CD8-positive, alpha-beta memory T cell (primary cell): ENCODE results near the gene LYPD8. TPM values are rescaled to one million over a fixed set of nuclear protein-coding genes. Genes with fewer than 3 reads are reported as not detected.

Experiments used
- CTCF ChIA-PET: fragments of 350-600 bp; sonication (Branson Sonifier 250); formaldehyde crosslinking; loops from one replicate; lab custom pipeline; 2021; ENCODE audit warnings: antibody characterized with exemption; lab: Charles Lee
- POLR2A ChIA-PET: fragments of 350-600 bp; sonication (Branson Sonifier 250); formaldehyde crosslinking; loops from one replicate; lab custom pipeline; 2021; ENCODE audit warnings: antibody characterized with exemption; lab: Charles Lee
- DNase-seq, 5 donors: peaks; one replicate each; pipeline versions ENCODE4 v3.0.0 to v3.0.0-alpha.2; 2020 to 2022; ENCODE audit warnings: mixed read lengths in 1 of 5
- H3K27ac ChIP-seq: one replicate; pipeline ENCODE4 v1.7.0; 2013; ENCODE audit warnings: low read depth, mild to moderate bottlenecking, low read length, moderate library complexity
- H3K27me3 ChIP-seq: 2 replicates; pipeline ENCODE4 v1.7.0; 2013; ENCODE audit warnings: low read length, mild to moderate bottlenecking; ENCODE audit not compliant: insufficient read depth, poor library complexity, severe bottlenecking
- H3K36me3 ChIP-seq: 2 replicates; pipeline ENCODE4 v1.7.0; 2013; ENCODE audit warnings: mild to moderate bottlenecking, low read length, moderate library complexity; ENCODE audit not compliant: insufficient read depth
- H3K4me1 ChIP-seq: 2 replicates; pipeline ENCODE4 v1.7.0; 2013; ENCODE audit warnings: mild to moderate bottlenecking, low read length, moderate library complexity; ENCODE audit not compliant: insufficient read depth
- H3K4me3 ChIP-seq: 2 replicates; pipeline ENCODE4 v1.7.0; 2013; ENCODE audit warnings: mild to moderate bottlenecking, low read length
- H3K9me3 ChIP-seq: 2 replicates; pipeline ENCODE4 v1.7.0; 2013; ENCODE audit warnings: mild to moderate bottlenecking, low read length
- H3K27ac Mint-ChIP-seq, 8 donors: one replicate each; pipeline ENCODE4 v1.8.0; 2020 to 2021; ENCODE audit warnings: mixed read lengths in 8 of 8, mild to moderate bottlenecking in 6 of 8, inconsistent platforms in 3 of 8, moderate library complexity in 3 of 8
- H3K27me3 Mint-ChIP-seq, 2 donors: one replicate each; pipeline ENCODE4 v1.8.0; 2020 to 2021; ENCODE audit warnings: mixed read lengths in 2 of 2, mild to moderate bottlenecking in 1 of 2, moderate library complexity in 1 of 2
- H3K36me3 Mint-ChIP-seq, 3 donors: one replicate each; pipeline ENCODE4 v1.8.0; 2020 to 2021; ENCODE audit warnings: mixed read lengths in 3 of 3, inconsistent platforms in 1 of 3, mild to moderate bottlenecking in 1 of 3
- H3K4me1 Mint-ChIP-seq, 3 donors: one replicate each; pipeline ENCODE4 v1.8.0; 2020 to 2021; ENCODE audit warnings: mixed read lengths in 3 of 3, inconsistent platforms in 1 of 3, mild to moderate bottlenecking in 1 of 3
- H3K4me3 Mint-ChIP-seq, 7 donors: one replicate each; pipeline ENCODE4 v1.8.0; 2020 to 2021; ENCODE audit warnings: mixed read lengths in 7 of 7, mild to moderate bottlenecking in 6 of 7, moderate library complexity in 4 of 7, inconsistent platforms in 2 of 7
- H3K9me3 Mint-ChIP-seq, 5 donors: one replicate each; pipeline ENCODE4 v1.8.0; 2020 to 2022; ENCODE audit warnings: mixed read lengths in 5 of 5, mild to moderate bottlenecking in 3 of 5, moderate library complexity in 2 of 5, inconsistent platforms in 1 of 5
- polyA plus RNA-seq: library from polyadenylated mRNA; unstranded; fragments of 300-500 nt; fragmentation: Illumina TruSeq; gene quantifications from one replicate; pipeline ENCODE4 v1.2.3, GENCODE V29; 2021
- total RNA-seq, 2 experiments: library from RNA; stranded (reverse); gene quantifications; one replicate each; pipeline ENCODE4 v1.2.3, GENCODE V29; 2021

The LYPD8 gene
- total and polyA plus RNA-seq, 3 experiments from 2014 or later: not detected

GRCh38 chr1:248710305-248710900, 45.2 kb downstream of the LYPD8 start:
- Histone ChIP-seq H3K27me3 (no peaks in the 10 kb centered on the region), H3K9me3 (no peaks in the 10 kb centered on the region), H3K27ac (no peak overlapping the region), H3K36me3 (no peaks in the 10 kb centered on the region), H3K4me3 (no peak overlapping the region), H3K4me1 (no peaks in the 10 kb centered on the region)
- CTCF ChIA-PET: no interaction called here
- Mint-ChIP-seq H3K4me1 (no peaks in the 10 kb centered on the region), H3K27ac (no peak overlapping the region), H3K4me3 (no peak overlapping the region), H3K27me3 (peaks cover 18 to 57% of the 10 kb centered on the region in 2 donors), H3K36me3 (peaks cover 0 to 4% (median 0%) of the 10 kb centered on the region in 3 donors), H3K9me3 (peaks cover 0 to 11% (median 8%) of the 10 kb centered on the region in 5 donors)
- POLR2A ChIA-PET: no interaction called here
- no peak for DNase-seq

DNA sequence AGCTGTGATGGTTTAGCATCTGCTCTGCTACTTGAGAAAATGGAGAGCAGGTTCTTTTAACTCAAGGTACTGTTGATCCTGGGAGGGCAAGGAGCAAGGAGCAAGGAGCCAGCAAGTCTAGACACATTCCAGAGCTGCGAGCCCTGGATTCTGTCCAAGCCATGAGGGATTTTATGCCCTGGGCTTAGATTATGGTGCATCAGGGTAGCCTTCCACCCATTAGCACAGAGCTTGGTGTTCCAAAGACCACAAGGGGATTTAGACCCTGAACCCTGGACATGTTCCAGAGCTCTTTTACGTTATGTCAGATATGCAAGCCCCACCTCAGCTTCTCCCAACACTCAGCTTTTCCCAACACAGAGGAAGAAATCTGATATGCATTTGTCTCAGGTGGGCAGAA, 51.0 kb downstream of the LYPD8 start:
- Mint-ChIP-seq H3K9me3 (no peaks in the 10 kb centered on the region), H3K36me3 (no peaks in the 10 kb centered on the region)
- DNase-seq: no peak

DNA sequence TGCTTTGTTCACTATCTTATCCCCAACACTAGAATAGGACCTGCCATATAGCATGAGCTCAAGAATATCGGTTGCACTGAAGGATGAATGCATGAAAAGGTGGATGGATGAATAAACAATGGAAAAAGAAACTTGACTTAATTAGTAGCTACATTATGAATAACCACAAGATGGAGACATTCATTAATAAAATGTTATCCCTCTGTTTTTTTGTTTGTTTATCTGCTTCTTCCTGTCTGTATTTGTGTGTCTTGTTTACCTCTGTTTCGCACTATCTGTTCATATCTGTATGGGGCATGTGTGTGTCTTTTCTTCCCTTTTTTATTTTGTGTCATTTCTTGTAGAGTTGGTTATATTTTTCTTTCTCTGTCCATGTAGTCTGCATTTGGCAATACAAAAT, 51.9 kb downstream of the LYPD8 start:
- Histone ChIP-seq H3K36me3 (no peaks in the 10 kb centered on the region), H3K27me3 (no peaks in the 10 kb centered on the region), H3K4me3 (no peak overlapping the region), H3K9me3 (no peaks in the 10 kb centered on the region), H3K27ac (no peak overlapping the region), H3K4me1 (no peaks in the 10 kb centered on the region)
- Mint-ChIP-seq H3K9me3 (no peaks in the 10 kb centered on the region), H3K4me3 (no peak overlapping the region), H3K27ac (no peak overlapping the region), H3K4me1 (no peaks in the 10 kb centered on the region), H3K27me3 (peaks cover 10 to 35% of the 10 kb centered on the region in 2 donors), H3K36me3 (no peaks in the 10 kb centered on the region)
- ChIA-PET POLR2A (no interaction called here), CTCF (no interaction called here)
- no peak for DNase-seq

More for the DNA sequence above, 51.0 kb downstream of the LYPD8 start:
- H3K36me3 ChIP-seq: no peaks in the 10 kb centered on the region
- no peak overlapping the region for H3K4me3 ChIP-seq
- Mint-ChIP-seq H3K27me3 (peaks cover 10 to 40% of the 10 kb centered on the region in 2 donors), H3K4me1 (no peaks in the 10 kb centered on the region), H3K4me3 (no peak overlapping the region), H3K27ac (no peak overlapping the region)
- H3K27me3 ChIP-seq: no peaks in the 10 kb centered on the region
- CTCF ChIA-PET: no interaction called here
- H3K9me3 ChIP-seq: no peaks in the 10 kb centered on the region
- POLR2A ChIA-PET: no interaction called here
- no peaks in the 10 kb centered on the region for H3K4me1 ChIP-seq
- H3K27ac ChIP-seq: no peak overlapping the region

DNA sequence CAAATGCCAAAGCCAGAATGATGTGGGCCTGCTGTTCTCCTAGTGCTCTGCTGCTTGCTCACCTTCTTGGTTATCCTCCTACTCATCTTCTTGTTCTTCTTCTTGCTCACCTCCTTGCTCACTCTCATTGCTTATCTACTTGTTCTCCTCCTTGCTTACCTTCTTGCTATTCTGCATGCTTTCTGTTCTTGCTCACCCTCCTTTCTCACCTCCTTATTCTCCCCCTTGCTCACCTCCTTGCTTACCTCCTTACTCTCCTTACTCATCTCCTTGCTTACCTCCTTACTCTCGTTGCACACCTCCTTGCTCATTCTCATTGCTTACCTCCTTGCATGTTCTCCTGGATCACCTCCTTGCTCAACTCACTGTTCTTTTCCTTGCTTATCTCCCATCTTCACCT, 52.8 kb downstream of the LYPD8 start, which contains the start of gene OR14I1:
TSS of gene OR14I1 (minus strand) at position 53 of the 400 bp plus-strand sequence.
- peaks cover 7 to 30% of the 10 kb centered on the region in 2 donors for H3K27me3 Mint-ChIP-seq
- H3K36me3 Mint-ChIP-seq: no peaks in the 10 kb centered on the region
- H3K4me3 Mint-ChIP-seq: no peak within 1 kb of the TSS
- H3K27ac ChIP-seq: no peak within 1 kb of the TSS
- ChIA-PET CTCF (no interaction called here), POLR2A (no interaction called here)
- H3K4me1 Mint-ChIP-seq: no peaks in the 10 kb centered on the region
- DNase-seq: no peak
- no peak within 1 kb of the TSS for H3K4me3 ChIP-seq
- H3K4me1 ChIP-seq: no peaks in the 10 kb centered on the region
- H3K9me3 Mint-ChIP-seq: no peaks in the 10 kb centered on the region
- H3K9me3 ChIP-seq: no peaks in the 10 kb centered on the region
- H3K36me3 ChIP-seq: no peaks in the 10 kb centered on the region
- H3K27ac Mint-ChIP-seq: no peak within 1 kb of the TSS
- H3K27me3 ChIP-seq: no peaks in the 10 kb centered on the region

- no peaks in the 10 kb centered on the region for H3K9me3 Mint-ChIP-seq
- Histone ChIP-seq H3K36me3 (no peaks in the 10 kb centered on the region), H3K27ac (no peak overlapping the region), H3K9me3 (no peaks in the 10 kb centered on the region), H3K4me3 (no peak overlapping the region), H3K27me3 (no peaks in the 10 kb centered on the region), H3K4me1 (no peaks in the 10 kb centered on the region)
- ChIA-PET CTCF (no interaction called here), POLR2A (no interaction called here)
- peaks cover 15 to 27% of the 10 kb centered on the region in 2 donors for H3K27me3 Mint-ChIP-seq
- no peak for DNase-seq
- H3K27ac Mint-ChIP-seq: peak overlapping the region in 1 of 8 donors; percentile 9
- H3K36me3 Mint-ChIP-seq: no peaks in the 10 kb centered on the region
- no peaks in the 10 kb centered on the region for H3K4me1 Mint-ChIP-seq
- H3K4me3 Mint-ChIP-seq: no peak overlapping the region
Measured at GRCh38 chr1:248699099-248699498, 56.5 kb downstream of the LYPD8 start.

DNA sequence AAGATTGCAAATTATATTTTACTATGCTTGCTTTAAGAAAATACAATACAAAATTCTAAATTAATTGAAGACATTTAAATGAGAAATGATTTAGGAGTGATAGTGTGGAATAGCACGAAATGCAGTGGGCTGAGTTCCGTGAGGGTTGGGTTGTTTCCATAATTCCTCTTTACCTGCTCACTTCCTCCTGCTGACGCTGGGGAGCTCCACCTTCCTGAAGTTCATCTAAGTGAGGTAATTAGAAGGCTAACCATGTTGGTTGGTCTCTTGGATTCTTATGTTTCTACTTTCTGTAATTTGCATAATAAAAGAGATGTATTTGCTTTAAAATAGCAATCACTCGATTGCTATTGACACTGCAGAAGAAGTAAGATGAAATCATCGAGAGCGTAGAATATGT, 57.7 kb downstream of the LYPD8 start:
- POLR2A ChIA-PET: no interaction called here
- Histone ChIP-seq H3K36me3 (no peaks in the 10 kb centered on the region), H3K4me1 (no peaks in the 10 kb centered on the region), H3K27ac (no peak overlapping the region), H3K4me3 (no peak overlapping the region), H3K27me3 (no peaks in the 10 kb centered on the region), H3K9me3 (no peaks in the 10 kb centered on the region)
- no peak for DNase-seq
- H3K27me3 Mint-ChIP-seq: peaks cover 15 to 27% of the 10 kb centered on the region in 2 donors
- no peak overlapping the region for H3K27ac Mint-ChIP-seq
- peaks cover 0 to 4% (median 0%) of the 10 kb centered on the region in 3 donors for H3K36me3 Mint-ChIP-seq
- H3K4me3 Mint-ChIP-seq: no peak overlapping the region
- peaks cover 0 to 3% (median 0%) of the 10 kb centered on the region in 5 donors for H3K9me3 Mint-ChIP-seq
- CTCF ChIA-PET: no interaction called here
- H3K4me1 Mint-ChIP-seq: no peaks in the 10 kb centered on the region

DNA sequence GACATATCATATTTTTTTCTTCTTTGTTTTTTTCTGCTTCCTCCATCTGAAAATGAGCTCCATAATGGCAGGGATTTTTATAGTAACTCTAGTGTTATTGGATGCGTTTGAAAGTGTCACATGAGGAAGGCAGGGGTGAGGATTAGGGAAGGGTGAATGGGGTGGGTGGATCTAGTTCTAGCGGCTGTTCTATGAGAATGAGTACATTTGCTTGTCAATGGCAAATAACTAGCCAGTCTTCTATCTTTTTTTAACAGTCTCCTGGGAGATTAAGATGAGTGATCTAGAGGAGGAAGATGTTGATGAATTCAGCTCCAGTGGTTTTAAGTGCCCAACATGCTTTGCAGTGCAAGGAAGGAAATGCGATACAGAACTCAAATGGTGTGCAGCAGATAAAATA, 58.8 kb downstream of the LYPD8 start:
- Histone ChIP-seq H3K36me3 (no peaks in the 10 kb centered on the region), H3K9me3 (no peaks in the 10 kb centered on the region), H3K27me3 (no peaks in the 10 kb centered on the region), H3K27ac (no peak overlapping the region), H3K4me3 (no peak overlapping the region), H3K4me1 (no peaks in the 10 kb centered on the region)
- H3K27ac Mint-ChIP-seq: no peak overlapping the region
- H3K9me3 Mint-ChIP-seq: peaks cover 0 to 3% (median 0%) of the 10 kb centered on the region in 5 donors
- no peaks in the 10 kb centered on the region for H3K4me1 Mint-ChIP-seq
- peaks cover 17 to 33% of the 10 kb centered on the region in 2 donors for H3K27me3 Mint-ChIP-seq
- no peak for DNase-seq
- POLR2A ChIA-PET: no interaction called here
- no peak overlapping the region for H3K4me3 Mint-ChIP-seq
- peaks cover 0 to 4% (median 0%) of the 10 kb centered on the region in 3 donors for H3K36me3 Mint-ChIP-seq
- CTCF ChIA-PET: no interaction called here

DNA sequence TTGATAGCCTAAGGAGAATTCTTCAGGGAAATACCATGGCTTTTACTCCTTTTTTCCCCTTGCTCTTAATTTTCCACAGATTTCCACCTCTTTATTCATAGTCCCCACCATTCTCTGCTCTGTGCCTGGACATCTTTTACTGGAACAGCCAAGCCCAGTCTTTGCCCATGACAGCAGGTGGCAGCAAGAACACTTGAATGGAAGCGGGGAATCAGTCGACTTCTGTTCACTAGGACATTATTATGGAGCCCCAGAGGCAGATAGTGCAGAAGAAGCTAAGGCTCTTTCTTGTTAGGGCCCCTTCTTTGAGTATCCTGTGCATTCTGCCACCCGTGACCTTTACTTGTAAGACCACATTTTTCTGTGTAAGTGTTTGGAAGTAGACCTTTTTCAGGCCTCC, 59.3 kb downstream of the LYPD8 start:
- H3K4me3 Mint-ChIP-seq: no peak overlapping the region
- CTCF ChIA-PET: no interaction called here

More for the DNA sequence above, 59.3 kb downstream of the LYPD8 start:
- Histone ChIP-seq H3K4me1 (no peaks in the 10 kb centered on the region), H3K27ac (no peak overlapping the region), H3K4me3 (no peak overlapping the region), H3K27me3 (no peaks in the 10 kb centered on the region), H3K9me3 (no peaks in the 10 kb centered on the region), H3K36me3 (no peaks in the 10 kb centered on the region)
- H3K27ac Mint-ChIP-seq: no peak overlapping the region
- H3K36me3 Mint-ChIP-seq: peaks cover 0 to 4% (median 0%) of the 10 kb centered on the region in 3 donors
- H3K27me3 Mint-ChIP-seq: peaks cover 17 to 31% of the 10 kb centered on the region in 2 donors
- no peak for DNase-seq
- POLR2A ChIA-PET: no interaction called here
- H3K9me3 Mint-ChIP-seq: peaks cover 0 to 3% (median under 1%) of the 10 kb centered on the region in 5 donors
- H3K4me1 Mint-ChIP-seq: no peaks in the 10 kb centered on the region
